ENCODE results near the gene CETN2. TPM values are rescaled to one million over a fixed set of nuclear protein-coding genes. Genes with fewer than 3 reads are reported as not detected.

The CETN2 gene
- 30.1 and 57.1 TPM in 2 replicates for total RNA-seq

DNA sequence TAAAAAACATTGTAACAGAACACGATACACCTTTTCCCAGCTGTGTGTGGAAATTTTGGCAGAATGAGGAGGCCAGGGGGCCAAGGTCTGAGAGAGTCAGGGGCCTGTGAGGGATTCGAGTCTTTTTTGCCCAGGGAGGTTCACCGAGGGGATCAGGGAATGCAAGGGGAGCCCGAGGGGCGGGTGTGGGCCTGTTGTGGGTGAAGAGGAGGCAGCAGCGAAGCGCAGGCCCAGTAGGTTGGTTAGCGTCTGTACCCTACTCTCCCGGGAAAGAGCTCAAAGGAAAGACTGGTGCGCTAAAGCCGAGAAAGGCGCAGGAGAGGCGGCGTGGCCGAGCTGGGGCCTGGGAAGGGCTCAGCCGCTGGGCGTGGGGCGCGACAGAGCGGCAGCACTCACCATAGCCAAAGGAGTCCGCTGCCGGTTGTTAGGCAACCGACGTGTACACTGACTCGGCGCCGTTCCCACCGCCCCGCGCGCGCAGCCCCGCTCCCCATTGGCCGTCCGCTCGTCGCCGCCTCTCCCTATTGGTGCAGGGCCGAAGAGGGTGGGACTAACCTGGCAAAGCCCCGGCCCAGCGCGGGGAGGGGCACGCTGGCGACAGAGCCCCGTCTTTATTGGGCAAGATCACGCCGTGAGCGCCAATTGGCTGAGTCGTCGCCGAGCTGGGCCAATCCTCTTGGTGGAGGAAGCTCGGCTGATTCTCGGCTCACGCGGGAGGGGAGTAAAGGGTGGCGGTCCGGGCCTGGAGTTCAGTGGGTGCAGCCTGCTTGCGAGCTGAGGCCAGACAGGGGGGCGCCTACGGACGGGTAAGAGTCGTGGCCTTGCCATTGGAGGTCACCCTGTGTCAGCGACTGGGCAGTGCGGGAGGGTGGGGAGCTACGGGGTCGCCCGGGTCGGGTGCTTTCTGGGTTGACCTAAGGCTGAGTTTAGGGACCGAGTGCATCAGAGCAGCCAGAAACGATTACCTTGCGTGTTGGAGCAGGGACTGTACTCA is at the start of gene CETN2, which contains the start of gene NSDHL:
TSS of gene CETN2 (minus strand) at position 446 of the 994 bp plus-strand sequence. CDS start at position 399, 47 bp downstream.
TSS of gene NSDHL (plus strand) at position 752 of the 994 bp plus-strand sequence. CDS start 15,262 bp downstream, outside the sequence.

Other genes with a start within 250 kb of the CETN2 start
- gene GABRQ, start 192.9 kb downstream of the CETN2 start, total RNA-seq, result 0.26 TPM in 1 of 2 replicates, not detected in the other
- not detected in 2 replicates for gene MAGEA3, start 132.0 kb downstream of the CETN2 start, total RNA-seq
- gene CSAG2, start 121.5 kb downstream of the CETN2 start, total RNA-seq, result not detected in 2 replicates
- gene MAGEA2B, start 116.1 kb downstream of the CETN2 start, total RNA-seq, result not detected in 2 replicates
- gene CSAG1, start 97.0 kb downstream of the CETN2 start, total RNA-seq, result not detected in 2 replicates
- gene MAGEA12, start 97.0 kb downstream of the CETN2 start, total RNA-seq, result not detected in 2 replicates
- gene MAGEA2, start 76.9 kb downstream of the CETN2 start, total RNA-seq, result not detected in 2 replicates
- not detected in 2 replicates for gene CSAG3, start 71.5 kb downstream of the CETN2 start, total RNA-seq
- gene MAGEA6, start 61.1 kb downstream of the CETN2 start, total RNA-seq, result not detected in 2 replicates
- gene NSDHL, start 306 bp upstream of the CETN2 start, total RNA-seq, result 13.0 and 35.0 TPM in 2 replicates
- gene ZNF185, start 67.3 kb upstream of the CETN2 start, total RNA-seq, result 1.5 and 4.0 TPM in 2 replicates
- gene PNMA5, start 163.4 kb upstream of the CETN2 start, total RNA-seq, result not detected in 2 replicates
- not detected in 2 replicates for gene PNMA3, start 225.7 kb upstream of the CETN2 start, total RNA-seq
- 0.65 and 0.80 TPM in 2 replicates for gene PNMA6A, start 241.7 kb upstream of the CETN2 start, total RNA-seq

Measured in epithelial cell of alveolus of lung (primary cell).